DND-41 (cell line): ENCODE measurements around the gene TNS3.

ENCODE experiments used
- CTCF ChIP-seq: IDR thresholded peaks from 2 replicates; pipeline ENCODE4 v1.5.1; 2012; ENCODE audit warnings: borderline replicate concordance, low read length, moderate library complexity, mild to moderate bottlenecking; ENCODE audit not compliant: poor library complexity, severe bottlenecking; ENCODE audit errors: extremely low read depth
- EZH2 ChIP-seq: IDR thresholded peaks from 3 replicates; pipeline ENCODE4 v1.6.1; 2012; ENCODE audit warnings: borderline replicate concordance, low read depth, mild to moderate bottlenecking, moderate library complexity, low read length, inconsistent platforms; ENCODE audit not compliant: severe bottlenecking

- no peak for TF ChIP-seq CTCF
- no peak for TF ChIP-seq EZH2
Measured at GRCh38 chr7:47455872-47456185, 126.1 kb downstream of the TNS3 start.
